Measurements from ENCODE around the gene MED22.

The MED22 gene

DNA sequence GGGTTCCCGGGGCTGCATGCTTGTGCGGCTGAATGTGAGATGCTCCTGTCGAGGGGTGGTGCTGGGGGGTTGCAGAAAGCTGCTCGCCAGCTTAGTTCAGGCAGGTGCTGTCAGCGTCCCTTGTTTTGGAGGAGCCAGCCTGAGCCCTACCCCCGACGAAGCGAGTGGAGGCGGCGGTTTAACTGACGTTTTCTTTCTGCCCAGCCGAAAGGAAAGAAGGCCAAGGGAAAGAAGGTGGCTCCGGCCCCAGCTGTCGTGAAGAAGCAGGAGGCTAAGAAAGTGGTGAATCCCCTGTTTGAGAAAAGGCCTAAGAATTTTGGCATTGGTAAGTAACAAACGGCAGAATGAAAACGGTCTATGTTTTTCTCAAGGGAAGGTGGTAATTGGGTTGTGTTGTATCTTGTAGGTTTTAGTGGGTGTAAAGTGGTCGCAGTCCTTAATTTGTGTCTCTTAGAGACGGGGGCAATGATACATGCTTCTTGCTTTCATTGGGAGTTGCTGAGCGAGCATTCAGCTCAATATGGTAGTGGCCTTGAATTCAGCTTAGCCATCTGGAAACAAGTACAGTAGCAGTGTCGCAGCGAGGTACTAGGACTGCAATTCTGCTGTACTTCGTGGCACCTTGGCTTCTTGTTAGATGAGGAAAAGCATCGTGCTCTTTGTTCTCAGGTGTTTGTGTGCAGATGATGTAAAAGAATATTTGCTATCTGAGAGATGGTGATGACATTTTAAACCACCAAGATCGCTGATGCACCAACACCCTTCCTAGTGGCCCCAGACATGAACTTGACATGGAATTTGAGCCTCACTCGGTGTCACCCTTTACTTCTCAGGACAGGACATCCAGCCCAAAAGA is 1.0 kb upstream of the MED22 start:
- TF ChIP-seq, protein P1, sequence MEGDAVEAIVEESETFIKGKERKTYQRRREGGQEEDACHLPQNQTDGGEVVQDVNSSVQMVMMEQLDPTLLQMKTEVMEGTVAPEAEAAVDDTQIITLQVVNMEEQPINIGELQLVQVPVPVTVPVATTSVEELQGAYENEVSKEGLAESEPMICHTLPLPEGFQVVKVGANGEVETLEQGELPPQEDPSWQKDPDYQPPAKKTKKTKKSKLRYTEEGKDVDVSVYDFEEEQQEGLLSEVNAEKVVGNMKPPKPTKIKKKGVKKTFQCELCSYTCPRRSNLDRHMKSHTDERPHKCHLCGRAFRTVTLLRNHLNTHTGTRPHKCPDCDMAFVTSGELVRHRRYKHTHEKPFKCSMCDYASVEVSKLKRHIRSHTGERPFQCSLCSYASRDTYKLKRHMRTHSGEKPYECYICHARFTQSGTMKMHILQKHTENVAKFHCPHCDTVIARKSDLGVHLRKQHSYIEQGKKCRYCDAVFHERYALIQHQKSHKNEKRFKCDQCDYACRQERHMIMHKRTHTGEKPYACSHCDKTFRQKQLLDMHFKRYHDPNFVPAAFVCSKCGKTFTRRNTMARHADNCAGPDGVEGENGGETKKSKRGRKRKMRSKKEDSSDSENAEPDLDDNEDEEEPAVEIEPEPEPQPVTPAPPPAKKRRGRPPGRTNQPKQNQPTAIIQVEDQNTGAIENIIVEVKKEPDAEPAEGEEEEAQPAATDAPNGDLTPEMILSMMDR (conservative IDR thresholded peaks at IDR 0.05; ENCODE audit: low read depth, low read length), result no peak
- DNase-seq (ENCODE audit: low read depth), result peak; percentile 15
- H3K4me3 ChIP-seq (ENCODE audit: low read depth, low read length), result peak overlapping the region; percentile 83

DNA sequence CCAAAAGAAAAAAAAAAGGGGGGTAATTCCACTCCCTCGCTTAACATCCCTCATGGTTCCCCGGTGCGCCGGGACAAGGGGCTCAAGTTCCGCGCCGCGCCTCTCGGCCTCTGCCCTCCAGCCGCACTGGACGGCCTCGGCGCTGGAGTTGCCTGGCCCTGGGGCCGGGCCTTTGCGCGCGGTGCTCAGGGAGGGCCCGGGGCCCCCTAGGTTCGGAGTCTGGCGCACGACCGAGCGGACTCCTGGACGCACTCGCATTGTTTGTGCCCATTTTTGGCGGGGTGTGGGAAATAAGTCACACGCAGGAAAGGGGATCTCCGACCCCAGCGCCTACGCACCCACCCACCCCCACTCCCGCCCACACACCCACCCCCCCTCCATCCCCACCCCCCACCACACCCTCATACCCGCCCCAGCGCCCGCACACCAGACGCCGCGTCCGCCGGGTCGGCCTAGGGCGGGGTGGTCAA is 381 bp downstream of the MED22 start:
- DNase-seq (ENCODE audit: low read depth), result peak; percentile 20
- TF ChIP-seq, protein P1 (conservative IDR thresholded peaks at IDR 0.05; ENCODE audit: low read depth, low read length), result no peak
- peak overlapping the region; percentile 83 for H3K4me3 ChIP-seq (ENCODE audit: low read depth, low read length)

DNA sequence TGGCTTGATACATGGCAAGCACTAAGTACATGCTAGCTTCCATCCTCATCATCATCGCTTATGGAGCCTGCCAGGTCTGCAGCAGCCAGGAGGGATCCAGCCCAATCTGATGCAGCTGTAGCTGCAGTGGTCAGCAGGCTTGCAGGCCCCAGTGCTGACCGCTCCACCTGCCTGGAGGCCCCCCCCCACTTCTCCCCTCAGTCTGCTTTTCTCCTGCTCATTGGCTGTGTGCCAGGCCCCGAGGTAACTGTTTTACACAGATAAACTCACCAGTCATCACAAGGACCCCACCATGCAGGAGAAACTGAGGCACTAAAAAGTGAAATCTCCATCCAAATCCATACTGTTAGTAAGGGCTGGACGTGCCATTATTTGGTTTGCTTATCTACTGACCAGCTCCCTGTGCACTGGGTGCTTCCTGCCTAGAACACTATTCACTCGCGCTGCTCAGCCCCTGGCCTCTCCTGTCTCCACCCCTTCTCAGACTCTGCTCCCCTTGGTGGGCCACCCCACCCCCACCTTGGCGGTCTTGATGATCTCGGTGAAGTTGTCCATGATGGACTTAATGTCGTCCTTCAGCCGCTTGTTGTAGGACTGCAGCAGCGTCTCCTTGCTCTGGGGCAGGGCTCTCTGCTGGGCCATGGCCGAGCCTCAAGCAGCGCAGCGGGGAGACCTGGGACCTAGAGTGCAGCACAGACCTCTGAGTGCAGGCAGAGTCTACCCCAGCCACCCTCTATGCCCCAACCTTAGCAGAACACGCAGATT is 1.7 kb downstream of the MED22 start:
- TF ChIP-seq, protein P1 (conservative IDR thresholded peaks at IDR 0.05; ENCODE audit: low read depth, low read length), result no peak
- H3K4me3 ChIP-seq (ENCODE audit: low read depth, low read length), result peak overlapping the region; percentile 83
- DNase-seq (ENCODE audit: low read depth), result no peak

DNA sequence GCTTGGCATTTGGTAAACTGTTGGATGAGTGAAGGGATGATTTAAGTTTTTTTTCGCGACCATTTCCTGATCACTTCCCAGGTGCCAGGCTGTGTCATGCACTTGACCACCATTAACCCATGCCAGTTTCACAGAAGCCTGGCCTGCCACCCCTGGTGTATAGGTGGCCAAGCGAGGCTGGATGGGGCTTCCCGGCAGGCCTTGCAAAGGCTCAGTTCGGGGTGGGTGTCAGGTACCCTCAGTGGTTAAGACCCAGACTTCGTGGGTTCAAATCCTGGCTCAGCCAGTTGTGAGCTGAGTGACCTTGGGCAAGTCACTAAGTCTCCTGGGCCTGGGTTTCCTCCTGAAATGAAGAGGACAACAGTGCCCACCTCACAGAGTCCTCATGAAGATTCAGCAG is 2.3 kb downstream of the MED22 start:
- no peak for DNase-seq (ENCODE audit: low read depth)
- TF ChIP-seq, protein P1 (conservative IDR thresholded peaks at IDR 0.05; ENCODE audit: low read depth, low read length), result no peak
- no peak overlapping the region for H3K4me3 ChIP-seq (ENCODE audit: low read depth, low read length)

DNA sequence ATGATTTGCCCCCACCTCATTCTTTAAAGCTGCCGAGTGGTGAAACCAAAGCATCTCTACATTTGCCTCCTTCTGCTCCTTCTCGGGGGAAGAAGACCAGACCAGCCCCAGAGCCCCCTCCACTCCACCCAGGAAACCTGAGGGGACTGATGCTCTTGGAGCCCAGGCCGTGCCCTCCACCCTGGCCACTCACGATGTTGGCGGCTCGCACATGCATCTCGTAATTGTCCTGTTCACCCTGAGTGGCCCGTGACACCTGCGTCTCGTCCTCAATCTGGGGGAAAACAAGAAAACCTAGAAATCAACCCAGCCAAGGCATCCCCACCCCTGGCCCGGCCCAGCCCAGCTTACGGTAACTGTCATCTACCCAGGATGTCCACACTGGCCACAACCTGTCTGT is 3.0 kb downstream of the MED22 start:
- H3K4me3 ChIP-seq (ENCODE audit: low read depth, low read length), result no peak overlapping the region
- no peak for DNase-seq (ENCODE audit: low read depth)
- TF ChIP-seq, protein P1 (conservative IDR thresholded peaks at IDR 0.05; ENCODE audit: low read depth, low read length), result no peak

DNA sequence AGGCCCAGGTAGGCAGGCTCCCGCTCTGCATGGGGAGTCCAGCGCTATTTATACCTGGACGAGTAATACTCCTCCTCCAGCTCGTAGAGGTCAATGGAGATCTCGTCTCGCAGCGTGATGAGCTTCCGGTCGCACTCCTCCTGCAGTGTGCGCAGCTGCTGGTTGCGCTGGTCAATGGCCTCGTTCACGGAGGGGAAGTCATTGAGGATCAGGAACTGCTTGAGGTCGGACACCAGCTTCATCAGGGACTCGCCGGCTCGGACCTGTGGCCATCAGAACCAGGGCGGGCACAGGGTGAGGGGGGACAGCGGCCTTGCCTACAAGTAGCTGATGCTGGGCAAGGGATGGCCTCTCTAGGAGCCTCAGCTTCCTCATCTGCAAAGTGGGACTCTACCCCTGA is 3.9 kb downstream of the MED22 start:
- TF ChIP-seq, protein P1 (conservative IDR thresholded peaks at IDR 0.05; ENCODE audit: low read depth, low read length), result no peak
- H3K4me3 ChIP-seq (ENCODE audit: low read depth, low read length), result no peak overlapping the region
- no peak for DNase-seq (ENCODE audit: low read depth)

Measured in choroid plexus epithelial cell (primary cell).